ENCODE data around the gene P3H4. TPM values are rescaled to one million over a fixed set of nuclear protein-coding genes. Genes with fewer than 3 reads are reported as not detected.

Gene P3H4
- total RNA-seq, 1 donor from 2014 or later: 6.0 TPM

DNA sequence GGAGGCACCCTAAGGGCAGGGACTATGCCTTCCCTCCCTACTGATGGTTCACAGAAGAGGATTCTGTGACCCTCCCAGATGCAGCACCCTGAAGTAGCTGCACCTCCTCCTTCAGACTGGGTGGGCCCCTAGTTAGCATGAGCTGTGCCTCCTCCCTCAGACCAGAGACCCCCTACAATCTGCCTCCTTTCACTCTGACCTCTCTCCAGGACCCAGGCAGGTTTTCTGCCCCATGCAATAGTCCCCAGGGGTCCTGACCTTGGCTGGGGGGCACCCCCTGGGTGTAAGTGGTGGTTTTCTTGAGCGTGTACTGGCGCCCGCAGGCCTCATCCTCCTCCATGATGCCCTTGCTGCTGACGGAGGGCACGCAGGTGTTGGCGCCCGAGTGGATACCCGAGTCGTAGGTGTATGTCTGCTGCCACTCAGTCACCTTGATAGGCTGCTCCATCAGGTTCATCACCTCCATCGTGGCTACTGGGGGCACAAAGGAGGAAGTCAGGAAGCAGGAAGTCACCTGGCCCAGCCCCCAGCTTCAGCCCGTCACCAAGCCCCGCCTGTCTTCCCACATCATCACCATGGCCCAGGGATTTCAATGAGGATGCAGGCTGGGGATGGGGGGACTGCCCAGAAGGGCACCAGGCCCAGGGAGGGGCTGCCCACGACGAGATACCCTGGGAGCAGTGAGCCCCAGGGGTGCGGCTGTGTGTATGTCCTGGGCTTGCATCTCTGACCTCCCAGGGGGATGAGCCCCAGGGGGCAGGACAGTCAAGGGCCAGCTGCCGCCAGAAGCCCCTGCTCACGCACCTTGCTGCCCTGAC, 40.2 kb downstream of the P3H4 start:
- Histone ChIP-seq H3K27ac (replicated peaks) (peak overlapping the region; percentile 97), H3K27me3 (ENCODE audit: low read depth) (no peaks in the 10 kb centered on the region), H3K36me3 (peaks cover 69% of the 10 kb centered on the region), H3K9me3 (replicated peaks) (no peaks in the 10 kb centered on the region), H3K4me3 (no peak overlapping the region), H3K4me1 (peaks cover 50% of the 10 kb centered on the region)
- intact Hi-C loops (cut with micrococcal nuclease): no loop called here
- no peak for TF ChIP-seq CTCF (IDR thresholded peaks at IDR 0.05; ENCODE audit: borderline replicate concordance)
- no peak for DNase-seq

DNA sequence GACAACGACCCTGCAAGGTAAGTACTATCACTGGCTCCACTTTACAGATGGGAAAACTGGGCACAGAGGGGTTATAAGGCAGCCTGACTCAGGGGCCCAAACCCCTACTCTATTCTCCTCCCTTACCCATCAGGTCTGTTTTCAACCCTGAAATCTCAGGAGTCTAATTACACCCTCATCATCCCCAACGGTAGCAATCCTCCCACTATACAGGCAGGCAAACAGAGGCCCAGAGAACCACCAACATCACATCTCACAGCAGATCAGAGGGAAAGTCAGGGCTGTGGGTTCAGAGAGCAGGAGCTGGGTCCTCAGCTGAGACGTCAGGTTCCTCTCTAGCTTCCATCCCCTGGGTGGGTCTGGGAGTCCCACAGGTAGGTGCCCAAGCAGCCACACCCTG, 41.8 kb downstream of the P3H4 start:
- TF ChIP-seq CTCF (IDR thresholded peaks at IDR 0.05; ENCODE audit: borderline replicate concordance): no peak
- intact Hi-C loops (cut with micrococcal nuclease): no loop called here
- H3K4me1 ChIP-seq: peaks cover 33% of the 10 kb centered on the region
- DNase-seq: no peak
- no peak overlapping the region for H3K27ac ChIP-seq (replicated peaks)
- H3K36me3 ChIP-seq: peaks cover 85% of the 10 kb centered on the region
- H3K9me3 ChIP-seq (replicated peaks): no peaks in the 10 kb centered on the region
- H3K4me3 ChIP-seq: no peak overlapping the region
- no peaks in the 10 kb centered on the region for H3K27me3 ChIP-seq (ENCODE audit: low read depth)

- no peak overlapping the region for H3K4me3 ChIP-seq
- no peak overlapping the region for H3K27ac ChIP-seq (replicated peaks)
- H3K9me3 ChIP-seq (replicated peaks): no peaks in the 10 kb centered on the region
- H3K27me3 ChIP-seq (ENCODE audit: low read depth): no peaks in the 10 kb centered on the region
- peaks cover 87% of the 10 kb centered on the region for H3K36me3 ChIP-seq
- peaks cover 28% of the 10 kb centered on the region for H3K4me1 ChIP-seq
- intact Hi-C loops (cut with micrococcal nuclease): no loop called here
- TF ChIP-seq CTCF (IDR thresholded peaks at IDR 0.05; ENCODE audit: borderline replicate concordance): no peak
- no peak for DNase-seq
Observed at GRCh38 chr17:41769346-41769862, 42.3 kb downstream of the P3H4 start.

DNA sequence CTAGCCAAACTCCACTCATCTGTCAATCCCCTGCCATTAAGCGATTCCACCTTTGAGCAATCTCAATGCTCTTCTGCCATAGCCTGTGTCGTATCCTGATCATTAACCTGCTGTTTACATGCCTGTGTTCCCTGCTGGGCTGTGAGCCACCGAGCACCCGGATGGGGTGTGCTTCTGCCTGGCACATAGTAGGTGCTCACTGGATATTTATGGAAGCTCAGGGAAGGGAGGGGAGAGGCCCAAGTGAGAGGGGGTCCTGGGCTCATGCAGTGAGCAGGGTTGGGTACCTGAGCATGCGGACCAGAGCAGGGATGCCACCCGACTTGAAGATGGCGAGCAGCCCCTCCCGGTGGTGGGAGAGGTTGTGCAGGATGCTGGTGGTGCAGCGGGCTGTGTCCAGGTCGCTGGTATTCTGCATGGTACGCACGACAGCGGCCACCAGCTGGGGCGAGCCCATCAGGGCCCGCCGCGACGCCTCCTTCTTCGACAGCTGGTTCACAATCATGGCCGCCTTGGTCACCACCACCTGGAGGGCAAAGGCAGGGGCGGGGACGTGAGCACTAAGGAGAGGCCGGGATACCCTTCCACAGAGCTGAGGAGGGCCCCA, 43.0 kb downstream of the P3H4 start:
- intact Hi-C loops (cut with micrococcal nuclease): no loop called here
- Histone ChIP-seq H3K27ac (replicated peaks) (no peak overlapping the region), H3K9me3 (replicated peaks) (no peaks in the 10 kb centered on the region), H3K27me3 (ENCODE audit: low read depth) (no peaks in the 10 kb centered on the region), H3K36me3 (peaks cover 93% of the 10 kb centered on the region), H3K4me1 (peaks cover 21% of the 10 kb centered on the region), H3K4me3 (no peak overlapping the region)
- no peak for TF ChIP-seq CTCF (IDR thresholded peaks at IDR 0.05; ENCODE audit: borderline replicate concordance)
- no peak for DNase-seq

- DNase-seq: no peak
- Histone ChIP-seq H3K36me3 (peaks cover 100% of the 10 kb centered on the region), H3K9me3 (replicated peaks) (no peaks in the 10 kb centered on the region), H3K4me3 (no peak overlapping the region), H3K27me3 (ENCODE audit: low read depth) (no peaks in the 10 kb centered on the region), H3K4me1 (peaks cover 8% of the 10 kb centered on the region), H3K27ac (replicated peaks) (no peak overlapping the region)
- no peak for TF ChIP-seq CTCF (IDR thresholded peaks at IDR 0.05; ENCODE audit: borderline replicate concordance)
- intact Hi-C loops (cut with micrococcal nuclease): no loop called here
Observed at GRCh38 chr17:41767324-41768042, 44.3 kb downstream of the P3H4 start.

All from left ventricle myocardium inferior (tissue), 1 donor.